ENCODE results near the gene KDM5B. TPM values are rescaled to one million over a fixed set of nuclear protein-coding genes. Genes with fewer than 3 reads are reported as not detected.

KDM5B gene
- total and polyA plus RNA-seq, 2 of the 8 experiments (the other 6 are each of a cell fraction or from before 2014, with no cell fraction given), result 73.3 to 210 TPM

GRCh38 chr1:202825748-202826147 lies 17.5 kb upstream of the KDM5B start (continued):
- TF ChIP-seq HDAC2 (IDR thresholded peaks at IDR 0.05; ENCODE audit: borderline replicate concordance in 1 of 2, low read depth in 2 of 2, low read length in 2 of 2) (no peak), POLR2AphosphoS5 (IDR thresholded peaks at IDR 0.05; ENCODE audit: low read depth, low read length) (no peak), CTBP2 (IDR thresholded peaks at IDR 0.05; ENCODE audit: borderline replicate concordance, insufficient read depth, insufficient read length, low read length) (no peak), HDAC6 (IDR thresholded peaks at IDR 0.05; ENCODE audit: low read depth, low read length) (no peak), YY1 (IDR thresholded peaks at IDR 0.05; ENCODE audit: low read depth, low read length) (no peak), CHD2 (IDR thresholded peaks at IDR 0.05; ENCODE audit: low read length) (no peak)

Data from H1 (cell line).